Activated naive CD4-positive, alpha-beta T cell treated with anti-CD3 and anti-CD28 coated beads, Interleukin-2, amount 50 U/mL, for 72 hours (primary cell): Measurements from ENCODE around the gene ADGRL3. TPM values are rescaled to one million over a fixed set of nuclear protein-coding genes. Genes with fewer than 3 reads are reported as not detected.

Experiments
- ATAC-seq, 2 donors: fragments of 150-1000 bp; cut with Tn5 transposase; 2 replicates each; pipeline ENCODE4 v1.10.0; 2021; ENCODE audit warnings: mild to moderate bottlenecking in 2 of 2, moderate library complexity in 2 of 2
- DNase-seq, 2 donors: peaks; one replicate each; pipeline ENCODE4 v3.0.0; 2021 to 2022; ENCODE audit warnings: low spot score in 2 of 2
- H3K27ac Mint-ChIP-seq, 2 donors: one replicate each; pipeline ENCODE4 v1.8.0; 2022; ENCODE audit warnings: mild to moderate bottlenecking in 2 of 2, mixed read lengths in 2 of 2
- H3K36me3 Mint-ChIP-seq, 2 donors: one replicate each; pipeline ENCODE4 v1.8.0; 2022; ENCODE audit warnings: mixed read lengths in 2 of 2
- H3K9me3 Mint-ChIP-seq, 2 donors: one replicate each; pipeline ENCODE4 v1.8.0; 2022; ENCODE audit warnings: mixed read lengths in 2 of 2
- total RNA-seq, 2 donors: library from RNA; stranded (reverse); gene quantifications; one replicate each; pipeline ENCODE4 v1.2.3, GENCODE V29; 2022

ADGRL3 gene
- total RNA-seq, 2 donors from 2014 or later, result not detected

DNA sequence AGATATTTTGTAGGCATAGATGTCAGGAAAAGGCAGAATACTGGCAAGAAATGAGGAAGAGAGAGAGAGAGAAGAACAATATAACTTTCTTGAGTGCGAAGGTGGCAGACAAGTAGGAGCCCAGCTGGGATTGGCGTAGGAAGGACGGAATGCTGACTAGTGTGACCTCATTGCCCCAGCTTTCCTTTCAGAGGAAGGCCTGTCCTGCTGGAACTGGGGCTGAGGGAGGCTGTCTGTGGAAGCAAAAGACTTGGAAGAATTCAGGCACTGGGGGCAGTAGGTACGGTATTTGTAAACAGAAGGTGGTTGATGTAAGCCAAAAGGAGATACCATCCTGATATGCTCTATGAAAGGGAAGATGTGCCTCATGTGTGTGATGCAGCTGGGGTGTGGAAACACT, 818.4 kb downstream of the ADGRL3 start:
- Mint-ChIP-seq H3K9me3 (peaks cover 21 to 27% of the 10 kb centered on the region in 2 donors), H3K36me3 (peaks cover 0 to 6% of the 10 kb centered on the region in 2 donors)
- no peak for ATAC-seq

DNA sequence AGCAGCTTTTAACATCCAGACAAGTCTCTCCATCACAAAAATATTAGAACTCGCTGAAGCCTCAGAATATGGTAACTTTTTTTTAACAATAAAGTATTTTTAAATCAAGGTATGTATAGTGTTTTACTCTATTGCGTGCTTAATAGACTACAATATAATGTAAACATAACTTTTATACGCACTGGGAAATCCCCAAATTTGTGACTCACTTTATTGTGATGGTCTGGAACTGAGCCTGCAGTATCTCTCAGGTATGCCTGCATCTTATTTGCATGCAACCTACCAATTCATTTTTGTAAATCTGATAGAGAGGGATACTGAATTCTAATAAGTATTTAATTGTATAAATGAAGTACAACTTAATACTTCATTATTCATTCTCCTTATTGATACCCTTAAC, 823.5 kb downstream of the ADGRL3 start:
- DNase-seq (no peak), ATAC-seq (no peak)
- H3K9me3 Mint-ChIP-seq, result peaks cover 6 to 13% of the 10 kb centered on the region in 2 donors
- no peak overlapping the region for H3K27ac Mint-ChIP-seq
- H3K36me3 Mint-ChIP-seq, result no peaks in the 10 kb centered on the region

More for the DNA sequence above, 818.4 kb downstream of the ADGRL3 start:
- no peak for DNase-seq
- no peak overlapping the region for H3K27ac Mint-ChIP-seq

DNA sequence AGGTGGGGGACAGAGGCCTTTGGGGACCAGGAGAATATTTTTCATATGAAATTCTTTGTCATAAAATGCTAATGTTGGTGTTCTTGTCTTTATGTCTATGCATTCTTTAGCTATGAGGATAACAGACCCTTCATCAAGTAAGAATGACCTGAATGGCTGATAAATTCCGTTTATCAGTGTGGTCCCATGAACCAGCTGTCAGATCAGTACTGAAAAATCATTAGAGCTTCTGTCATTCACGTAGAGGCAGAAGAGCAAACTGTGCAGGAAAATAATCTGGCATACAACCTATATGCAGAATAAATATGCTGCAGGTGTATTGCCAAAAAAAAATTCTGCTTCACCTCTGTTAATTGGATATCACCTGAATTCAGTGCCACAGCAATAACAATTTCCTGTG, 828.6 kb downstream of the ADGRL3 start:
- Mint-ChIP-seq H3K27ac (no peak overlapping the region), H3K9me3 (peaks cover 5 to 6% of the 10 kb centered on the region in 2 donors), H3K36me3 (no peaks in the 10 kb centered on the region)
- no peak for DNase-seq
- ATAC-seq, result no peak

DNA sequence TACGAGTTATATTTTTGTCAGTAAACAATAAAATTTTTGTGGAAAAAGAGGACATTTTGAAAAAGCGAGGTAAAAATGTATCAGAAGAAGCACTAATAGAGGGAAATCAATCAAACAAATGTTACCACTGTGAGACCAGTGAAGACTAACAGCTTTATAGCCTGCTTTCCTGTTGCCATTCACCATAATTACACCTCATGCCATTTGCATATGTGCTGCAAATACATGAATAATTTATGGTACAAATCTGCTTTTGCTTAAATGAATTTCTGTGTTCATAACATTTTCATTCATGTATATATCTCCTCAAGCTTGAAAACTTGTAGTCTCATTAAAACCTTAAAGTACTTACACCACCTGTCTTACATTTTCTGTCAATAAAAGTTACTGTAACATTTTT, 830.8 kb downstream of the ADGRL3 start:
- ATAC-seq (no peak), DNase-seq (no peak)
- Mint-ChIP-seq H3K27ac (no peak overlapping the region), H3K9me3 (peaks cover 5 to 9% of the 10 kb centered on the region in 2 donors), H3K36me3 (no peaks in the 10 kb centered on the region)

DNA sequence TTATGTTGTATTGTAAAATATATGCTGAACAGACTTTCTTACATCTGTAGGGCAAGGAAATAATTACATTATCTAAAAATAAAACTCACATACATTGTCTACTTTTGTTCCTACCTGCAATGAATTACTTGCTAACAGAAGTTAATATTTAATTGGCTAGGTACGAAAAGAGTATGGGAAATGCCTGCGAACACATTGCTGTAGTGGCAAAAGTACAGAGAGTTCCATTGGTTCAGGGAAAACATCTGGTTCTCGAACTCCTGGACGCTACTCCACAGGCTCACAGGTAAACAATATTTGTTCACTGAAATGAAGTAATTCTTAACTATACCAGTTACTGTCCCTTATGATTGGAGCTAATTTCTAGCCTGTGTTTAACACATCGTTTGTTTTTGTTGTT, 837.4 kb downstream of the ADGRL3 start:
- Mint-ChIP-seq H3K9me3 (peaks cover 16 to 24% of the 10 kb centered on the region in 2 donors), H3K36me3 (no peaks in the 10 kb centered on the region), H3K27ac (no peak overlapping the region)
- no peak for ATAC-seq
- DNase-seq, result no peak

DNA sequence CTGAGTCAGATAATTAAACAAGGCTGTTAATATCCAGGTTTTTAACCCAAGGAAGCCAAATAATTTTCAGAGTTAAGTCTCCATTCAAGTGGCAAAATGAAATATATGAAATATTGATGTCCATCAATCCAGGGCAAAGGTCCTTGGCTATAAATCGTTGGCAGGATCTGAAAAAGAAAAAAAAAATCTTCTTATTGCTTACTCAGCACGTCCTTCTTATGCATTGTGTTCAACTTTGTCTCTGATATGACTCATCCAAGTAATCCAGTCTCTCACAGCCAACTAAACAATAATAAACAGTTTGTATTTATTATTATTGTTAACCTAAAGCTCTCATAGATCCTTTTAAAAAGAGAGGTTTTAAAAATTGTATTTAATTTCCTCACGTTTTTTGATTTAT, 851.2 kb downstream of the ADGRL3 start:
- no peak for ATAC-seq
- no peaks in the 10 kb centered on the region for H3K36me3 Mint-ChIP-seq
- peaks cover 0 to under 1% of the 10 kb centered on the region in 2 donors for H3K9me3 Mint-ChIP-seq
- no peak overlapping the region for H3K27ac Mint-ChIP-seq
- DNase-seq, result no peak

DNA sequence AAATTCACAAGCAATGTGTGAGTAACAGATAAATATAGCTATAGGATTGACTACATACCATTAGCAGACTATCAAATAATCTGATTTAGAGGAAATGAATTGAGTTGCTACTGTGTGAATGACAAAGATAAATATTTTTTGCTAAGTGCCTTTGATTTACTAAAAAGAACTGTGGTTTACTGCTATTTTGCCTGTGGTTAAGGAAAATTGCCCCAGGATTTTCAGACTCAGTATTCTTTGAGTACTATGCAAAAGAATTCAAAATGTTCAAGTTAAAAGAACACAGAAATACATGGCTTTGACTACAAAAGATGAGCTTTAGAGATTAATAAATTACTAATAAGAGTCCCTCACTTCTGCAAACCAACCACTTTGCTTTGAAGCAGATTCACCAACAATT, 853.8 kb downstream of the ADGRL3 start:
- DNase-seq, result no peak
- Mint-ChIP-seq H3K36me3 (no peaks in the 10 kb centered on the region), H3K27ac (no peak overlapping the region), H3K9me3 (peaks cover 4 to 7% of the 10 kb centered on the region in 2 donors)
- ATAC-seq, result no peak

DNA sequence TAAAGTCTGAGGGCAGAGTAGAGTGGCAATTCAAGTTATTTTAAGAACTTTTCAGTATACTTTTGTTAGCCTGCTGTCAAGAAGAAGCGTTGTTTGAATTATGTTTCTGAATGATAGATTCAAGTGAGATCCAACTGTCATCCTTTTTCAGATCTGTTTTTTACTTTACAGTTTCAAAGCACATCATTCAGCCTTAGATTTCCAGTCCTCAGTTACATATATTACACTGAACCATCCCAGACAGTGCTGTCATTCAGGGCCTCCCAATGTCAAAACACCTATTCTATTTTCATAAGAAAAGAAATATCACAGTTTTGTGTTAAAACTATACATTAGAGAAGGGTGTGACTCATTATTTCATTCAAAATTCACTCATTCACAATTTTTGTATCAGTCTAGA, 856.9 kb downstream of the ADGRL3 start:
- ATAC-seq (no peak), DNase-seq (no peak)
- Mint-ChIP-seq H3K9me3 (peaks cover 4 to 7% of the 10 kb centered on the region in 2 donors), H3K27ac (no peak overlapping the region), H3K36me3 (no peaks in the 10 kb centered on the region)

DNA sequence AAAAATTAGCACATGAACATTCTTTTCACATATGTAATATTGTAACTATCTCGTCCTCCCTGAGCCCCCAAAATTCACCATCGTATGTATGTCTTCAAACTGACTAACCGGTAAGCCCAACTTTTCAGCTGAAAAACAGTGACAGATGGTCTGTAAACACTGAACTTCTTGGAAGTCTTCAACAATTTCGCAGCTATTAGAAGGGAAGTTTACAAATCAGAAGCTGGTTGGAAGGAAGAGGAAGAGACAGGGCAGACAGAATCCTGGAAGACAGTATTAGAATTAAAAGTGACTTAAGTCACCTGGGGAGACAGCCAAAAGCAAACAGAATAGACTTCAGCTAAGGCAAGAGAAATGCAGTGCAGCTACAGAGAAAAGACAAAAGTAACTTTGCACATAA, 858.4 kb downstream of the ADGRL3 start:
- ATAC-seq, result no peak
- Mint-ChIP-seq H3K27ac (no peak overlapping the region), H3K36me3 (no peaks in the 10 kb centered on the region), H3K9me3 (peaks cover 9 to 10% of the 10 kb centered on the region in 2 donors)
- no peak for DNase-seq

DNA sequence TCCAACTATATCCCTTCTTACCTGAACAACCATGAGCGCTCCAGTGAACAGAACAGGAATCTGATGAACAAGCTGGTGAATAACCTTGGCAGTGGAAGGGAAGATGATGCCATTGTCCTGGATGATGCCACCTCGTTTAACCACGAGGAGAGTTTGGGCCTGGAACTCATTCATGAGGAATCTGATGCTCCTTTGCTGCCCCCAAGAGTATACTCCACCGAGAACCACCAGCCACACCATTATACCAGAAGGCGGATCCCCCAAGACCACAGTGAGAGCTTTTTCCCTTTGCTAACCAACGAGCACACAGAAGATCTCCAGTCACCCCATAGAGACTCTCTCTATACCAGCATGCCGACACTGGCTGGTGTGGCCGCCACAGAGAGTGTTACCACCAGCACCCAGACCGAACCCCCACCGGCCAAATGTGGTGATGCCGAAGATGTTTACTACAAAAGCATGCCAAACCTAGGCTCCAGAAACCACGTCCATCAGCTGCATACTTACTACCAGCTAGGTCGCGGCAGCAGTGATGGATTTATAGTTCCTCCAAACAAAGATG, 870.2 kb downstream of the ADGRL3 start:
- DNase-seq, result no peak
- no peak for ATAC-seq
- H3K9me3 Mint-ChIP-seq, result peaks cover 0 to 2% of the 10 kb centered on the region in 2 donors
- H3K27ac Mint-ChIP-seq, result no peak overlapping the region
- no peaks in the 10 kb centered on the region for H3K36me3 Mint-ChIP-seq

DNA sequence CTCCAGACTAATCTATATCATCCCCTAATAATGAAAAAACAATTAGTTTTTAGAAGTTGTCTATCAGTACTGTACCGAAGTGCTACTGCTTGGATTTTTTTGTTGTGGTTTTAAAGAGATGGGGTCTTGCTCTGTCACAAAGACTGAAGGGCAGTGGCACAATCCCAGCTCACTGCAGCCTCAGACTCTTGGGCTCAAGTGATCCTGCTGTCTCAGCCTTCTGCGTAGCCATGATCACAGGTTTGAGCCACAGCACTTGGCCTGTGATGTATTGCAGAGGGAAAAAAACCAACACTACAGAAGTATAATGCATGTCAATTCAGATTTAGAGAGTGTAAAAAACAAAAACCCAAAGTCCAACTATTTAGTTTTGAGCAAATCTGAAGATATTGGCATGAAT, 875.0 kb downstream of the ADGRL3 start:
- DNase-seq (no peak), ATAC-seq (no peak)
- H3K27ac Mint-ChIP-seq, result no peak overlapping the region
- H3K36me3 Mint-ChIP-seq, result no peaks in the 10 kb centered on the region
- peaks cover 0 to 2% of the 10 kb centered on the region in 2 donors for H3K9me3 Mint-ChIP-seq

DNA sequence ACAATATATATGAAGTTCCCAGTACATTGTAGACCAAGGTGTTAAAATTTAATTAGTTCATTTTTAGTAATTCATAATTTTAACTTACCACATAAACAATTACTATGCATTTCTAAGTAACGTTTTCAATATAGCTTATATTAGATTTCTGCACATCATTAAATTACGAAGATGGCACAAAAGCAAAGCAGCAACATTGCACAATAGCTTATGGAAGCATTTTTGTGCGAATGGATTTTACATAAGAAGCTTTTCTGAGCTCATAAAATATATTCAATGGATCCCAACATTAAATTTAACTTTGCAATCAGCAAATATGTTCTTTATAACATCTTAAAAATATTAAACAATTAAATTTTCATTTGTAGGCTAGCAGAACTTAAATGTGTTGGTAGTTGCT, 875.4 kb downstream of the ADGRL3 start:
- DNase-seq (no peak), ATAC-seq (no peak)
- H3K27ac Mint-ChIP-seq, result no peak overlapping the region
- peaks cover 0 to 2% of the 10 kb centered on the region in 2 donors for H3K9me3 Mint-ChIP-seq
- no peaks in the 10 kb centered on the region for H3K36me3 Mint-ChIP-seq

DNA sequence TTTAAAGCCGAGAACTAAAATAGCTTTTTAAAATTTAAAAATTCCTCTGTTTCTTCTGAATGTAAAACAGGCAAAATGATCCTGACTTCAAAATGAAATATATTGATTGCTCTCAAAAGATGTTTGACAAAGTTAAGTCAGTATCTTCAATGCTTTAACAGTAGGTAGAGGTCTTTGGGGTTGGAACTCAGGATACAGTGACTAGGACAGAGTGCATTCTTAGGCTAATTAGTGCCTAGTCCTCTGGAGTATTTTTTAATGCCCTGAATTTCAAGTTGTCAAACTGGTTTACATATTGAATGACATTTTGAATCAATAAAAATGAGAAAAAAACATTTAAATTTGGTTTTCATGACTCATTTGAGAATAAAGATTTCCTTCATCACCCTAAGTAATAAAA, 877.3 kb downstream of the ADGRL3 start:
- no peaks in the 10 kb centered on the region for H3K36me3 Mint-ChIP-seq
- DNase-seq (no peak), ATAC-seq (no peak)
- no peak overlapping the region for H3K27ac Mint-ChIP-seq
- no peaks in the 10 kb centered on the region for H3K9me3 Mint-ChIP-seq

DNA sequence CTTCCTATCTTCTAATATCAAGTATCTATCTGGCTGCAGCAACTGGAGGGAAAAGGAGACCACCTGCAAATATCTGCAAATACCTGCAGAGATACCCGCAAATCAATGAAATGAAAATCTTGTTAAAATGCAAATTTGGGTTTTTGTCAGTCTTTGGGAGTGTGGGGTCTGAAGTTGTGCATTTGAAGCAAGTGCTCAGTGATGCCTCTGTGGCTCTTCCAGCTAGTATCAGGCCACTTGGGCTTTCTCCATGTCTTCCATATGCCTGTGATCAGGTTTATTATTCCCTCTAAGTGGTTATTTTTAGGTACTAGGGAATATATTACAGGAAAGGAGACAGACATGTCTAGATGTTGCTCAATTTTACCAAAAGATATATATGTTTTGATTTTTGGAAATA, 880.3 kb downstream of the ADGRL3 start:
- ATAC-seq (no peak), DNase-seq (no peak)
- Mint-ChIP-seq H3K27ac (no peak overlapping the region), H3K9me3 (peaks cover 0 to 6% of the 10 kb centered on the region in 2 donors), H3K36me3 (no peaks in the 10 kb centered on the region)

DNA sequence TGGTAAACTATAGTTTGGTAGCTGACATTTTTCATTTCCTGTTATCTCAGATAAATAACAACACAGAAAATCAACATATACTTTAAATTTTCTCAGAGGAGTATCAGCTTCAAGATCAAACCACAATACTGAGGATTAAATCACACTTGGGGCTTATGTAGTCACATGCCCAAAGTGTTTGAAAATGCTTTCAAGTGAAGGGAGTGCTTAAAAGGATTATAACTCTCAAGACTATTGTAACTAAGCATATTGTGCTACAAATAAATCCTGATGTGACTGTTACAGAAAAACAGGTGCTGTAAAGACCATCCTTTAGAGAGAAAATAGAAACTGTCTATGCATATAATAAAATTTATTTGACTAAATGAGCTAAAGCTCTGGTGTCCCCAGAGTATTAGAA, 887.6 kb downstream of the ADGRL3 start:
- Mint-ChIP-seq H3K9me3 (peaks cover 21 to 36% of the 10 kb centered on the region in 2 donors), H3K27ac (no peak overlapping the region), H3K36me3 (peaks cover 0 to 8% of the 10 kb centered on the region in 2 donors)
- DNase-seq (no peak), ATAC-seq (no peak)

DNA sequence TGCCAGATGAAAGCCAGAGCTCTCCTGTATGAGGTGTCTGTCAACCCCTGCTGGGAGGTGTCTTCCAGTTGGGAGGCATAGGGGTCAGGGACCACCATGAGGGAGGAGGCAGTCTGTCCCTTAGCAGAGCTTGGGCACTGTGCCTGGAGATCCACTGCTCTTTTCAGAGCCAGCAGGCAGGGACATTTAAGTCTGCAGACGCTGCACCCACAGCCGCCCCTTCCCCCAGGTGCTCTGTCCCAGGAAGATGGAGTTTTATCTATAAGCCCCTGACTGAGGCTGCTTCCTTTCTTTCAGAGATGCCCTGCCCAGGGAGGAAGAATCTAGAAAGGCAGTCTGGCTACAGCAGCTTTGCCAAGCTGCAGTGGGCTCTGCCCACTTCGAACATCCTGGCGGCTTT, 893.6 kb downstream of the ADGRL3 start:
- ATAC-seq (no peak), DNase-seq (no peak)
- Mint-ChIP-seq H3K9me3 (peaks cover 26 to 29% of the 10 kb centered on the region in 2 donors), H3K27ac (no peak overlapping the region), H3K36me3 (peaks cover 0 to 15% of the 10 kb centered on the region in 2 donors)

DNA sequence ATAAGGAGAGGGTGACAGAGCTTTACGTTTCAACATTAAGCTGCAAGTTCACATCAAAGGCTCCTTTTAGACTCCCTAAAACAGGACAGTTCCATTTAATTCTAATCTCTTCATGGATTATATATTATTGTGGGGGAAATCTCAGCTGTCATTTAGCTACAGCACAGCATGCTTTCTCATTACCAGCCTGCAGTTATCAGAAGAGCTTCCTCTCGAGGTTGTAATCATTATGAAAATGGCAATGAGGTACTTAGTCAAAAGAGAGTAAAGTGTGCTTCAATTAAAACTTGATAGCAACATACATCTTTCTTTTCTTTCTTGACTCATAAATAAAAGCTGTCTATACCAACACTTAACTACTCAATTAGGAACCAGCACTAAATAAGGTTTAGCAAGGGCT, 896.8 kb downstream of the ADGRL3 start:
- H3K9me3 Mint-ChIP-seq, result peaks cover 18 to 20% of the 10 kb centered on the region in 2 donors
- DNase-seq, result no peak
- no peak overlapping the region for H3K27ac Mint-ChIP-seq
- H3K36me3 Mint-ChIP-seq, result peaks cover 0 to 9% of the 10 kb centered on the region in 2 donors
- ATAC-seq, result no peak

DNA sequence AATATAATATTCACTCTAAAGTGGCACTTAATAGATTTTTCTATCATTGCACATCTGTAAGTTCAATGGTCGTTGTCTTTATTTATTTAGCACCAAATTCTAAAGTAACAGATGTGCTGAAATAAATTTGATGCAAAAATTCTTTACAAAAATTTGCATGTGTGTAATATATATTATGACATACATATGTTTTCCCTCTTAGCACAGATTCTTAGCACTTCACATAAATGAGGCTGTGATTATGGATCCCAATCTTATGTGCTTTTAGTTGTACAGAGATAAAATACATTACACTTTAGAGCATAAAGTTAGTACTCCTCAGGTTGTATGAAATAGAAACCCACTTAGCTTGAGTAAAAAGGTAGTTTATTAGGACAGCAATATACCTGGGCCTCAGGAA, 915.1 kb downstream of the ADGRL3 start:
- no peak overlapping the region for H3K27ac Mint-ChIP-seq
- no peak for ATAC-seq
- DNase-seq, result no peak
- H3K9me3 Mint-ChIP-seq, result peaks cover 3 to 12% of the 10 kb centered on the region in 2 donors
- no peaks in the 10 kb centered on the region for H3K36me3 Mint-ChIP-seq

DNA sequence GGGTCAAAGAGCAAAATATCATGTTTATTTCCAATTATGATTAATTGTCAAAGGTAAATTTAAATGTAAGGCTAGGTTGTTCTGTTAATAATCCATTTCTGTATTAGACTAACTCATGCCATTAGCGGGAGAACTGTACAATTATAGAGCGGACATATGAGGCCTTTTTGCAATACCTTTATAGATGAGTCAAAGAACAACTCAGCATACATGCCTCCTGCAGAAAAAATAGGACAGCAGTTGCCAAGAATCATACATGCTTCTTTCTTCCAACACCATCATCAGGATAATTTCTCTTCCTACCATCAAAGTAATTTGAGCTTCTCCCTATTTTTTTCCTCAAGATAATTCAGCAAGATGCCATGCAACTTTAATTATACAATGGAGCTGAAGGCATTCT, 917.8 kb downstream of the ADGRL3 start:
- no peak for DNase-seq
- H3K27ac Mint-ChIP-seq, result no peak overlapping the region
- no peaks in the 10 kb centered on the region for H3K36me3 Mint-ChIP-seq
- H3K9me3 Mint-ChIP-seq, result peaks cover 0 to 14% of the 10 kb centered on the region in 2 donors
- ATAC-seq, result no peak
